ENCODE measurements around the gene ARHGEF12. TPM values are rescaled to one million over a fixed set of nuclear protein-coding genes. Genes with fewer than 3 reads are reported as not detected.

Gene ARHGEF12
- total and polyA plus RNA-seq, 10 of the 15 experiments (the other 5 are each of a cell fraction or from before 2014, with no cell fraction given) = 2.7 to 40.8 (median 20.9) TPM

DNA sequence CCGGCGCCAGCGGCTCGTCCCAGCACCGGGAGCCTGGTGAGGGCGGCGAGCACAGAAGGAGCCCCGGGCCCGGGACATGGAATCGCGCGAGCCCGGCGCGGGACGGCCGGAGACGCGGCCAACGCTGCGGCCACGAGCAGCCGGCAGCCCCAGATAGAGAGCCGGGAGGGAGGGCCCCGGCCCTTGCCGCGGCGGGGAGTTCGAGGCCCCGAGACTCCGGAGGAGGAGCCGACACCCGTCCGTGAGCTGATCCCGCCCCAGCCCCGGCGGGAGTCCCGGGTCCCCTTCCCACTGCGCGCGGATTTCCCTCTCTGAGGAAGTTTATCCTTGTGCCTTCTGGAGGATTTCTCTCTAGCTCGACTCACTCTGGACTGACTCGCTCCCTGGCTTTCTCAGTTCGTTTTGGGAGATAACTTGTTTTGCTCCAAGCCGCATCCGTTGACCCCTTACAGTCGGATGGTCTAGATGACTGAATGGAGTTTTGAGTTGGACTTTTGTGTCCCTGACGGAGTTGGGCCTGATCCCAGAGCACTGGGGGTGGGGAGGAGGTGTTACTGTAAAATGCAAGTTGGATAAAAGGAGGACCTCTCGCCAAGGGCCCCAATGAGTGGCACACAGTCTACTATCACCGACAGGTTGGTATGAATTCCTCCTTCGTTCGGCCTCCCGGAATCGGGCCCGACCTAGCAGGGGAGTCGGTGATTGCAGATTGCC, 585 bp downstream of the ARHGEF12 start (continued):
- TF ChIP-seq, protein P1, sequence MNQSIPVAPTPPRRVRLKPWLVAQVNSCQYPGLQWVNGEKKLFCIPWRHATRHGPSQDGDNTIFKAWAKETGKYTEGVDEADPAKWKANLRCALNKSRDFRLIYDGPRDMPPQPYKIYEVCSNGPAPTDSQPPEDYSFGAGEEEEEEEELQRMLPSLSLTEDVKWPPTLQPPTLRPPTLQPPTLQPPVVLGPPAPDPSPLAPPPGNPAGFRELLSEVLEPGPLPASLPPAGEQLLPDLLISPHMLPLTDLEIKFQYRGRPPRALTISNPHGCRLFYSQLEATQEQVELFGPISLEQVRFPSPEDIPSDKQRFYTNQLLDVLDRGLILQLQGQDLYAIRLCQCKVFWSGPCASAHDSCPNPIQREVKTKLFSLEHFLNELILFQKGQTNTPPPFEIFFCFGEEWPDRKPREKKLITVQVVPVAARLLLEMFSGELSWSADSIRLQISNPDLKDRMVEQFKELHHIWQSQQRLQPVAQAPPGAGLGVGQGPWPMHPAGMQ (IDR thresholded peaks at IDR 0.05; ENCODE audit: borderline replicate concordance) = no peak

DNA sequence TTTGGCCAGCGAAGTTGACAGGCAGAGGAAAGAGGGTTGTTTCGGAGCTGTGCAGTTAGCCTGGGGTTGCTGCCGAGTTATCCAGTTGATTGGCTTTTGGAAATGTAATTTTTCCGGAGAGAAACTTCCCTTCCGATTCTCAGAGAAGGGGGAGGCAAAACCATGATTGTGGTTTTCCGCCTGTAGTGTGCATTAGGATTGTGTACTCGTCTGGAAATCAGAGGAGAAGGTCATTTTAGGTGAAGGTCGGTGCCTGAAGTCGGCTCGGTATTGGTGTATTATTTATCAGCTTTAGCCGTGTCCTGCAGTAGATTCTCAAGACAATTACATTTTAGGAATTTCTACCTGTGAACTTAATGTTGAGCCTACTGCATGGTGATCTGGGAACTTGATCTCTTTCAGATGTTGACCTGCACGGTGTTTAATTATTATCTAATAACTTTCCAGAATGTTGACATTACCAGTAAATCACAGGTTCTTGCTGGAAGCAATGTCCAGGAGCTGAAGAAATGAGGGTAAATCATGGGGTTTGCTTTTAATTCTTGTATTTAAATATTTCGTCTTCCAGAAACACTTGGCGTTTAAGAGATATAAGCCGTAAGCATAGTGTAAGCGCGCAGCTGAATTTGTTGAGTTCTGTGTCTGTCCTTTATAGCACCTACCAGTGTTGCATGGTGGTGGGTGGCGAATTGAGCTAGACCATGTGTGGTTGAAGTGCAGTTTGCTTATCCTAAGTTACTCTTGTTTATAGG, 1.3 kb downstream of the ARHGEF12 start:
- in situ Hi-C loops (cut with MboI) = loop anchor here (10.0 kb wide), 1 partner anchor 617 kb away; no protein-coding TSS in a partner anchor
- peak; percentile 84 for FAIRE-seq
- peaks cover 9% of the 10 kb centered on the region for H3K4me1 ChIP-seq (ENCODE audit: control insufficient read depth, insufficient read depth, low read length)
- BruUV-seq (replicated peaks) = TSS peak; percentile 41
- peak overlapping the region; percentile 82 for H3K4me2 ChIP-seq (ENCODE audit: control insufficient read depth, insufficient read depth)
- POLR2A ChIA-PET = interaction anchor here (0.7 to 1.6 kb wide), 5 partner anchors 11 to 94 kb away, joined by 3 to 9 read pairs (median 5); no protein-coding TSS in a partner anchor
- H3K79me2 ChIP-seq (ENCODE audit: control insufficient read depth, insufficient read depth, low read length) = peaks cover 47% of the 10 kb centered on the region
- 35% methylated on average over 18 of the region's 18 CpGs for WGBS (ENCODE audit: insufficient coverage, insufficient replicate concordance, low lambda C conversion rate, missing lambda C conversion rate)
- peak overlapping the region; percentile 85 for H3K9ac ChIP-seq (ENCODE audit: control insufficient read depth, insufficient read depth, low read length)
- H3K4me3 ChIP-seq = peak overlapping the region; percentile 94
- CTCF ChIA-PET = interaction anchor here (0.8 to 2.4 kb wide), 9 partner anchors 10 to 774 kb away, joined by 3 to 9 read pairs (median 4); no protein-coding TSS in a partner anchor
- H3K36me3 ChIP-seq (ENCODE audit: control insufficient read depth in 2 of 2, insufficient read depth in 2 of 2, low read length in 1 of 2) = no peaks in the 10 kb centered on the region
- H4K20me1 ChIP-seq (ENCODE audit: control insufficient read depth, insufficient read depth) = peaks cover 2% of the 10 kb centered on the region
- RAD21 ChIA-PET (ENCODE audit: unreplicated experiment) = interaction anchor here (0.7 to 4.1 kb wide), 10 partner anchors 12 to 276 kb away, joined by 3 to 34 read pairs (median 4); no protein-coding TSS in a partner anchor
- intact Hi-C loops (cut with micrococcal nuclease; ENCODE audit: unreplicated experiment) = loop anchor here (2.0 to 10.0 kb wide), 5 partner anchors 63 to 857 kb away; no protein-coding TSS in a partner anchor
- TF ChIP-seq RUNX3 (IDR thresholded peaks at IDR 0.05; ENCODE audit: low read length) (peak; percentile 40; the same call in 1 of the 2 replicates), MTA3 (IDR thresholded peaks at IDR 0.05; ENCODE audit: borderline replicate concordance, low read length) (0 out of 2 replicates have a peak, but pooled peaks have one; percentile 23), KAT2A (conservative IDR thresholded peaks at IDR 0.05; ENCODE audit: control insufficient read depth, low read depth, low read length) (no peak)
- no peak for ATAC-seq
- H3K9me3 ChIP-seq (replicated peaks; ENCODE audit: control insufficient read depth, insufficient read depth, low read length) = no peaks in the 10 kb centered on the region
- H3K27ac ChIP-seq (ENCODE audit: control insufficient read depth, insufficient read depth) = peak overlapping the region; percentile 74
- DNase-seq (ENCODE audit: low read depth, low spot score) = no peak
- SMC1A ChIA-PET (ENCODE audit: uncharacterized antibody, unreplicated experiment) = interaction anchor here (0.6 to 4.5 kb wide), 21 partner anchors 10 to 588 kb away, joined by 3 to 32 read pairs (median 3); no protein-coding TSS in a partner anchor
- H2AFZ ChIP-seq (ENCODE audit: control insufficient read depth, low read depth, low read length) = peak overlapping the region; percentile 85; the same call in 1 of the 2 replicates
- H3K27me3 ChIP-seq (replicated peaks in 1 of 2; ENCODE audit: control insufficient read depth in 2 of 2, insufficient read depth in 2 of 2, low read length in 1 of 2) = no peaks in the 10 kb centered on the region
